NCI-H2196 treated with DMSO at 0.1 percent for 48 hours (cell line): ENCODE results near the gene FAM219A.
"Not testable (repeated sequence)": the region's sequence is repeated elsewhere in the genome, so short reads cannot be mapped to it uniquely, and the experiment has no call there.

Experiments
- DNase-seq: peaks from one replicate; lab custom pipeline; 2025; ENCODE audit not compliant: unreplicated experiment; lab: John Stamatoyannopoulos, UW

FAM219A gene

GRCh38 chr9:34363619-34364351 is 94.6 kb downstream of the FAM219A start:
- DNase-seq: no peak

DNA sequence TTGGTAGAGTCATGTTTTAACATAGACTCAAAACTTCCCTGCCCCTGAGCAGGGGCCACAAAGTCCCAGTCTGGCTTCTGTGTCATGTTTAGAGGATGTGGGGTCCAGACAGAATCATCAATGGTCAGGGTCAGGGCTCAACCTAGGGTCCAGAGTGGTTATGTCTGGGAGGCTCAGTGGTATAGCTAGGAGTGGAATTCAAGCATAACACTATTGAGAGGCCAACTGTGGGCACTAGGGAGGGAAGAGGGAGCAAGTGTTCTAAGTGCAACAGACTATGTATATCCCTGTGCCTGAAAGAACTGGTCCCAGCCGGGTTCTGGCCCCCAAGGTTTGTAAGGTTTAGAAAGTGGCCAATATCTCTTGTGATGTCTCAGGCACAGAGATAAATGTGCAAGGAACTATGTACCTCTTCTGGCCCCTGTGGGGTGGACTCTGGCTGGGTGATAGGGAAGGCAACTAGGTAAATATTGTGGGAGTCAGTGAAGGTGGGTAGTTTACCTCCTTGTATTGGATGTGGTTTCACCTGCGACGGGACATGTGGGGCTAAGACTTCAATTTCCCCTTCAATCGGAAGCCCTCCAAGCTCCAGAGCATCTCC is 95.7 kb downstream of the FAM219A start:
- DNase-seq: no peak

DNA sequence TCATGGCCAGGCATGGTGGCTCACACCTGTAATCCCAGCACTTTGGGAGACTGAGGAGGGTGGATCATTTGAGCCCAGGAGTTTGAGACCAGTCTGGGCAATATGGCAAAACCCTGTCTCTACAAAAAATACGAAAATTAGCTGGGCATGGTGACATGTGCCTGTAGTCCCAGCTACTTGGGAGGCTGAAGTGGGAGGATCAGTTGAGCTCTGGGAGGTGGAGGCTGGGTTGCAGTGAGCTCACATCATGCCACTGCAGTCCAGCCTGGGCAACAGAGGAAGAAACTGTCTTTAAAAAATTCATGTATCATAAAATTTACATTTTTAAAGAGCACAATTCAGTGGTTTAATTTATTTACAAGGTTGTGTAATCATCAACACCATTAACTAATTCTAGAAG is 105.4 kb downstream of the FAM219A start:
- not testable (repeated sequence) for DNase-seq

GRCh38 chr9:34352122-34352652 is 106.2 kb downstream of the FAM219A start:
- DNase-seq: not testable (repeated sequence)

DNA sequence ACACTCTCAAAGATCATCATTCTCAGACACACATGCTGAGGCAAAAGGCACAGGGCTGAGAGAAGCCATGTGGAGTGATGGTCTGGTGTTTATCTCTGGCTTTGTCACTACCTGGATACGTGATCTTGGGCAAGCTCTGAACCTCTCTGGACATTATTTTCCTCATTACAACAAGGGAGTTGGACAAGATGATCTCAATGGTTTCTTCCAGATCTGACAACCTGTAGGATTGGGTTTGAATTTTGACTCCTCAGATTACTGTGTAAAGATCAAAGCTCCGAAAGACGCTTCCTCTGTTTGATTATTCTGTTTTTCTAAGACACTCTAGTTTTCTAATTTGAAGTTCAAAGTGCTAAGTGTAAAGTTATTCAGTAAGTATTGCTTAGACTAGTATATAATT is 109.0 kb downstream of the FAM219A start:
- DNase-seq: no peak
